ENCODE results near the gene ATAD1.
"Not testable (repeated sequence)": the region's sequence is repeated elsewhere in the genome, so short reads cannot be mapped to it uniquely, and the experiment has no call there.

Gene ATAD1

DNA sequence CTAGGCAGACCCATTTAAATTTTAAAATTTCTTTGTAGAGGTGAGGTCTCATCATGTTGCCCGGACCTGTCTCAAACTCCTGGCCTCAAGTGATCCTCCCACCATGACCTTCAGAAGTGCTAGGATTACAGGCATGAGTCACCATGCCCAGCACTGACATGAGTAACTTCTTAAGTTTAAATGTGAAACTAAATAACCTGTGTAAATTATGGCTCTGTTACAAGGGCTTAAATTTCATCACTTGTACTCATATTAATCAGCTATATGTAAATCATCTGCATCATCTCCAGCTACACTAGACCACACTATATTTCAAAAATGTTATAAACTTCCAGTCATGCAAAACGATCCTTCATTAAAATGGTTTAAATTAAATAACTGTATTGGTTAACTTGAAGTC, 56.1 kb downstream of the ATAD1 start:
- in situ Hi-C loops (cut with MboI; ENCODE audit: low sequenced_read_pairs), result loop anchor here (25.0 kb wide), 1 partner anchor 225 kb away; no protein-coding TSS in a partner anchor

DNA sequence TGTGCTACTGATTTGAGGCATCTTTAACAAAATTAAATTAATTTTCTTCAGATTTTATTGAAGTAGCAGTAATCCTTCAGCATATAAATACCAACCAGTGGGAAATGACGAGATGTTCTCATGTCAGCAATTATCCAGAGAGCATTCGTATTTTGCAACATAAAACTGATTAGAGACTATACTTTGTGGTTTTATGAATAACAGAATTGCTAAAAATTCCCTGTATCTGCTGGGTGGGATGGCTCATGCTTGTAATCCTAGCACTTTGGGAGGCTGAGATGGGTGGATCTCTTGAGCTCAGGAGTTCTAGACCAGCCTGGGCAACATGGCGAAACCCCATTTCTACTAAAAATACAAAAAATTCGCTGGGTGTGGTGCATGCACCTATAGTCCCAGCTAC, 56.9 kb downstream of the ATAD1 start:
- in situ Hi-C loops (cut with MboI; ENCODE audit: low sequenced_read_pairs), result loop anchor here (25.0 kb wide), 1 partner anchor 224 kb away; no protein-coding TSS in a partner anchor

- in situ Hi-C loops (cut with MboI; ENCODE audit: low sequenced_read_pairs), result loop anchor here (25.0 kb wide), 1 partner anchor 223 kb away; no protein-coding TSS in a partner anchor
These were observed 57.7 kb downstream of the ATAD1 start for GRCh38 chr10:87760195-87760905.

DNA sequence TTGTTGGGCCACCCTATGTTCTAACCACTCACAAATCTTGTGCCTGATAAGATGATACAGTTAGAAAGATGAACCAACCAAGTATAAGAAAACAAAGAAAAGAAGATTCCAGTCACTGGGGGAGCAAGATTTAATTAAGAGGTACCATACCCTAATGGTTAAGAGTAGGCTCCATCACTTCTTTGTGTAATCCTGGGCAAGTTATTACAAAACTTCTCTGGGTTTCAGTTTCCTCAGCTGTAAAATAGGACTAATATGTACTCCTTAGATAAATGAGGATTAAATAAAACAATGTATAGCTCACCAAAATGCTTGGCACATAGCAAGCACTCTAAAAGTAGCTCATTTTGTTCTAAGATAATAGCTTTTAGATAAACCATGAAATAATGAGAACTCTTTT, 58.5 kb downstream of the ATAD1 start:
- in situ Hi-C loops (cut with MboI; ENCODE audit: low sequenced_read_pairs), result loop anchor here (25.0 kb wide), 1 partner anchor 222 kb away; no protein-coding TSS in a partner anchor

DNA sequence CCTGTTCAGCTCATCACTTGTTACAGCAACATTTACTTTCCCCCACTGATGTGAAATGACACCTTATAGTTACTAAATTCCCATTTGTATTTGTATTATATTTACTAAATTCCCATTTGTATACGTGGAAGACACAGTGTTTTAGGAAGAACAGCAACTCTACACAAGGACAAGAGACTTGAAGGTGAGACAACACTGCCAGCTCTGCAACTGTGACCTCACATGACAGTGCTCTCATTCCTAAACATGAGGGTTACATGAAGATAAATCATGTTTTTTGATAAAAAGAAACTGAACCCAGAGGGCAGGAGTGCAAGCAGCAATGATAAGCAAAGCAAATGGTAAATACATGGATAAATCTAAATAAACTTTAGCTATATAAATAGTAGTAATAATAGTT, 60.3 kb downstream of the ATAD1 start:
- in situ Hi-C loops (cut with MboI; ENCODE audit: low sequenced_read_pairs), result loop anchor here (25.0 kb wide), 1 partner anchor 220 kb away; no protein-coding TSS in a partner anchor

GRCh38 chr10:87753995-87754866, 63.8 kb downstream of the ATAD1 start:
- in situ Hi-C loops (cut with MboI; ENCODE audit: low sequenced_read_pairs), result loop anchor here (25.0 kb wide), 1 partner anchor 217 kb away; no protein-coding TSS in a partner anchor

DNA sequence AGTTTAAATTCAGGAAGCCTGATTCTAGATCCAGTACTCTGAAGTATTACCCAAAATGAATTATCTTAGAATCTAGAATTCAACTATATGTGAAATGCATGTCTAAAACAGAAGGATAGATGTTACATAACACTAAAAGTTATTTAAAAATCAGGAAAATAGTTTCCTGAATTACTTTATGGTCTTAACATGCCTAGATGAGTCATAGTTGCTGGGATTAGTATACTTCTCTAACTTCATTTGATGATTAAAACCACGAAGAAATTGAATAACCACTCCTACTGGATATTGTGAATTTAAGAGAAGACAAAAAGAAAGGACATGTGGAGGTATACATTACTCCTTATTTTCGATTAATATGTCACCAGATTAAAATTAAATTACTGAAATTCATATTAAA, 65.5 kb downstream of the ATAD1 start:
- in situ Hi-C loops (cut with MboI; ENCODE audit: low sequenced_read_pairs), result loop anchor here (25.0 kb wide), 1 partner anchor 215 kb away; no protein-coding TSS in a partner anchor

- in situ Hi-C loops (cut with MboI; ENCODE audit: low sequenced_read_pairs), result loop anchor here (25.0 kb wide), 1 partner anchor 214 kb away; no protein-coding TSS in a partner anchor
These were observed 66.8 kb downstream of the ATAD1 start for GRCh38 chr10:87751274-87751673.

DNA sequence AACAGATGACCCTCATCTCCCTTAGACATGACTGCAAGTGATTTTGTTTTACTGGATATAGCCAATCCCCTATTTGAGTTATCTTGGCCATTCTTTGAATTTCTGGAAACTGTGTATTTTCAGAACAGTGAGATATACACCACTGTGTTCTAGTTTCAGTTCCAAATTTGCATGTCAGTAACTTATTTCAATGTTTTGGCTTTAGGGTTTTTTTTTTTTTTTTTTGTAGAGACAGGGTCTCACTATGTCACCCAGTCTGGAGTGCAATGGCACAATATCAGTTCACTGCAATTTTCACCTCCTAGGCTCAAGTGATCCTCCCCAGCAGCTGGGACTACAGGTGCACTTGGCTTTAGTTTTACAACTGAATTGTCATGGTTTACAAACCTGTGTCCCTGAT, 67.2 kb downstream of the ATAD1 start:
- in situ Hi-C loops (cut with MboI; ENCODE audit: low sequenced_read_pairs), result loop anchor here (25.0 kb wide), 1 partner anchor 214 kb away; no protein-coding TSS in a partner anchor

DNA sequence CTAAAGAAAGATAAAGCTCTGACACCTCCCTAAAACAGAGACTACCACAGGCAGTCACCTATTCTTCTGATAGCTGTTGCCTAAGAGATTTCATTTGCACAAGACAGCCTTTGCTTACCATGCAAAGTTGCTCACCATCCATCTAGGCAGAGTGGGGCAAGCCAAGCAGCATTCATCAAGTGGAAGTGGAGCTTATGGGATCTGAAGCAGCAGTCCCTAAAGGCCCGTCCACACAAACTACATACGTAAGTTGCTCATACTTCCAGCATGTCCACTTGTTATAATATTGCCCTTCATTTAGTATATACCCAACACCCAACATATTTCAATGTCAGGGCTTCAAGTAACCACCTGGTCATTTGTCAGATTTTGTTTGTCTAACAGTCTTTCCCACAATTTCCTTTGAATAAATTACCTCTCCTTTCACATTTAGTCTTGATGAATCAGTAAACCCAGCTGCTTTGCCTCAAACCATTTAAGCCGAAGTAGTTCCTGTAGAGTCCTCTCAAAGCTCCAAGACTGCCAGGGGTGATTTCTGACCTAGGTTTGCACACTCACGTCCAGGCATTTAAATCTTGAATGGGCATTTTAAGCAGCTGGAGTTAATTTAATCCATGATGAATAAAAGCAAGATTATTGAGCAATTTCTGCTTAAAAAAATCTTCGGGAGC, 67.9 kb downstream of the ATAD1 start:
- in situ Hi-C loops (cut with MboI; ENCODE audit: low sequenced_read_pairs), result loop anchor here (25.0 kb wide), 1 partner anchor 213 kb away; no protein-coding TSS in a partner anchor

GRCh38 chr10:87748244-87748643, 69.8 kb downstream of the ATAD1 start:
- in situ Hi-C loops (cut with MboI; ENCODE audit: low sequenced_read_pairs), result not testable (repeated sequence)

GRCh38 chr10:87746911-87747310, 71.1 kb downstream of the ATAD1 start:
- in situ Hi-C loops (cut with MboI; ENCODE audit: low sequenced_read_pairs), result no loop called here

- in situ Hi-C loops (cut with MboI; ENCODE audit: low sequenced_read_pairs), result no loop called here
These were observed 73.4 kb downstream of the ATAD1 start for GRCh38 chr10:87744606-87745005.

GRCh38 chr10:87742992-87743610, 74.9 kb downstream of the ATAD1 start:
- in situ Hi-C loops (cut with MboI; ENCODE audit: low sequenced_read_pairs), result not testable (repeated sequence)

DNA sequence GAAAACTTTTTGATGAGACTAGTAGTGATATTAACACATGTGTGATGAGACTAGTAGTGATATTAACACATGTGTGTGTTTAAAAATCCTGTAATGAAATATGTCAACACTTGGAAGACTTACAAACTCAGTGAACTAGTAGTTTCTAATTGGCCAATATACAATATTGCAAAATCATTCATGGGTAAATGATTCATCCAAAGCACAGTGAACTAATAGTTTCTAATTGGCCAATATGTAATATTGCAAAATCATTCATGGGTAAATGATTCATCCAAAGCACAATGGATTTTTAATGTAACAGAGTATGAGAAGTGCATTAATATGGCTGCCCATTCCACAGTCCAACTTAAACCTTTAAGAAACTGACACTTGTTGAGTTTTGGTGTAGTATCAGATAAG, 77.8 kb downstream of the ATAD1 start:
- in situ Hi-C loops (cut with MboI; ENCODE audit: low sequenced_read_pairs), result no loop called here

DNA sequence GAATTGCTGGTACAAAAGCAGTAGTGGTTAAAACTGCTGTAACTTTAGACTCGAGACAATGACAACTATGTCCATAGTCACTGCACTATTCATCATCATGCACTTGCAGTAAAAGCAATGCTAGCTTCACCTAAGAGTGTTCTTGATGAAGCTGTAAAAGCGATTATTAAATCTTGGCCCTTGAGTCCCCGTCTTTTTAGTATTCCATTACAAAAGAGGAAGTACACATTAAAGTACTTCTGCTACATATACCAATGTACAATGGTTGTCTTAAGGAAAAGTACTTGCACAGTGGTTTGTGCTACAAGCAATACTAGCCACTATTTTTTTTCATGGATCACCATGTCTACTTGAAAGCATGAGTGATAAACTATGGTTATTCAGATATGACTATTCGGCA, 78.3 kb downstream of the ATAD1 start:
- in situ Hi-C loops (cut with MboI; ENCODE audit: low sequenced_read_pairs), result no loop called here

GRCh38 chr10:87738253-87738652, 79.8 kb downstream of the ATAD1 start:
- in situ Hi-C loops (cut with MboI; ENCODE audit: low sequenced_read_pairs), result not testable (repeated sequence)

- in situ Hi-C loops (cut with MboI; ENCODE audit: low sequenced_read_pairs), result no loop called here
These were observed 82.8 kb downstream of the ATAD1 start for GRCh38 chr10:87734987-87735827.

- in situ Hi-C loops (cut with MboI; ENCODE audit: low sequenced_read_pairs), result no loop called here
These were observed 84.9 kb downstream of the ATAD1 start for GRCh38 chr10:87733081-87733480.

DNA sequence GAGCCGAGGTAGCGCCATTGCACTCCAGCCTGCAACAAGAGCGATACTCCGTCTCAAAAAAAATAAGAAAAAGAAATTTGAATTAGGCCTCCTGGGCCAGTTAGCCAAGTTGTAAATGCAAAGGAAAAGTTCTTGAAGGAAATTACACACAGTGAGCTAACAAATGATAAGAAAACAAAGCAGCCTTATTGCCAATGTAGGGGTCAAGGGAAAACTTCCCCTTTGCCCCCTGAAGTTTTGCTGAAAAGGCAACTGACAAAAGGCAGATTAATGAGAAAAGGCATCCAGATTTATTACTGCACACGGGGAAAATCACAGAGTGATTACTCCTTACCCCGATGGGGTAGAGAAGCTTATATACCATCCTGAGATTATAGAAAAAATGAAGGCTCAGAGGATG, 88.1 kb downstream of the ATAD1 start:
- in situ Hi-C loops (cut with MboI; ENCODE audit: low sequenced_read_pairs), result no loop called here

Data from HL-60/S4 treated with phorbol 12-myristate 13-acetate at 8.2 ng/mL for 4 days and 3 days (cell line).